ENCODE results near the gene LBX2. TPM values are rescaled to one million over a fixed set of nuclear protein-coding genes. Genes with fewer than 3 reads are reported as not detected.

LBX2 gene
- total and polyA plus RNA-seq, 9 of the 15 experiments (the other 6 are each of a cell fraction or from before 2014, with no cell fraction given): 0.39 to 6.2 (median 1.8) TPM; not detected in 1

- no peak for TF ChIP-seq TSHZ1 (CRISPR knock-in tag; IDR thresholded peaks at IDR 0.05)
- no peak for TF ChIP-seq ZFP30 (CRISPR knock-in tag; IDR thresholded peaks at IDR 0.05; ENCODE audit: borderline replicate concordance)
- no peak for TF ChIP-seq PTTG1 (tag; IDR thresholded peaks at IDR 0.05; ENCODE audit: low read depth)
- no peak for TF ChIP-seq TCF7 (IDR thresholded peaks at IDR 0.05; ENCODE audit: borderline replicate concordance)
- TF ChIP-seq BRF1 (IDR thresholded peaks at IDR 0.05; ENCODE audit: borderline replicate concordance, extremely low read depth, insufficient read length): no peak
- no peak for TF ChIP-seq PCBP2 (IDR thresholded peaks at IDR 0.05; ENCODE audit: low read depth, low read length, poor library complexity, severe bottlenecking)
- no peak for TF ChIP-seq ZNF274 (IDR thresholded peaks at IDR 0.05; ENCODE audit: borderline replicate concordance, low read depth, low read length)
- peak; percentile 65; the same call in 1 of the 2 replicates for TF ChIP-seq TFAP4 (CRISPR knock-in tag; IDR thresholded peaks at IDR 0.05; ENCODE audit: borderline replicate concordance)
- TF ChIP-seq MAX (CRISPR knock-in tag; IDR thresholded peaks at IDR 0.05): peak; percentile 81
- TF ChIP-seq MBD2 (IDR thresholded peaks at IDR 0.05; ENCODE audit: borderline replicate concordance, low read depth): peak; percentile 48; the same call in 1 of the 2 replicates
- no peak for TF ChIP-seq FOXO4 (CRISPR knock-in tag; IDR thresholded peaks at IDR 0.05)
- TF ChIP-seq CHAMP1 (IDR thresholded peaks at IDR 0.05): no peak
- no peak for TF ChIP-seq ZNF551 (CRISPR knock-in tag; IDR thresholded peaks at IDR 0.05)
- TF ChIP-seq PYGO2 (tag; IDR thresholded peaks at IDR 0.05): no peak
- no peak for TF ChIP-seq SMARCB1 (IDR thresholded peaks at IDR 0.05; ENCODE audit: insufficient read length, low read depth)
- TF ChIP-seq ZNF561 (CRISPR knock-in tag; conservative IDR thresholded peaks at IDR 0.05): no peak
Observed at GRCh38 chr2:74507145-74507925, 7.9 kb upstream of the LBX2 start, which contains the start of gene PCGF1 (continued).

All from K562 (cell line).